ENCODE data around the gene LMO2. TPM values are rescaled to one million over a fixed set of nuclear protein-coding genes. Genes with fewer than 3 reads are reported as not detected.

LMO2 gene
- total and polyA plus RNA-seq, 2 donors (not counting 1 experiment from before 2014, with no cell fraction given) = 6.2 to 10.7 TPM

GRCh38 chr11:33906484-33907186, 14.8 kb upstream of the LMO2 start:
- peaks cover 8 to 9% of the 10 kb centered on the region in 2 donors for H3K4me1 ChIP-seq (ENCODE audit: control insufficient read depth in 2 of 2, insufficient read depth in 2 of 2, low read length in 2 of 2)
- ATAC-seq (ENCODE audit: low read depth) (no peak), DNase-seq (no peak)
- Mint-ChIP-seq H3K4me1 (peaks cover 12% of the 10 kb centered on the region), H3K27ac (no peak overlapping the region), H3K4me3 (peak overlapping the region; percentile 21), H3K9me3 (ENCODE audit: insufficient read depth) (no peaks in the 10 kb centered on the region), H3K27me3 (peaks cover 3% of the 10 kb centered on the region)
- H3K27me3 ChIP-seq (replicated peaks in 1 of 4; ENCODE audit: control extremely low read depth in 1 of 4, control insufficient read depth in 3 of 4, insufficient read depth in 4 of 4, low read length in 3 of 4) = no peaks in the 10 kb centered on the region
- intact Hi-C loops (cut with micrococcal nuclease) = loop anchor here (2.0 to 5.0 kb wide), 2 partner anchors 14 to 36 kb away; no protein-coding TSS in a partner anchor
- H3K4me2 ChIP-seq (replicated peaks; ENCODE audit: low read depth, low read length, poor library complexity, severe bottlenecking) = no peak overlapping the region
- H2AFZ ChIP-seq (ENCODE audit: insufficient read depth, low read depth, low read length, poor library complexity, severe bottlenecking) = no peak overlapping the region
- H3K36me3 ChIP-seq (replicated peaks in 1 of 2; ENCODE audit: control extremely low read depth in 1 of 2, control insufficient read depth in 1 of 2, extremely low read depth in 1 of 2, insufficient read depth in 2 of 2, low read length in 1 of 2) = no peaks in the 10 kb centered on the region
- H3K27ac ChIP-seq (ENCODE audit: low read length in 2 of 2) = no peak overlapping the region
- no peaks in the 10 kb centered on the region for H4K20me1 ChIP-seq (ENCODE audit: control insufficient read depth, insufficient read depth, low read length, poor library complexity, severe bottlenecking)
- POLR2A ChIA-PET = no interaction called here
- no peaks in the 10 kb centered on the region for H3K79me2 ChIP-seq (ENCODE audit: control insufficient read depth, insufficient read depth, low read length)
- no peaks in the 10 kb centered on the region for H3K9me3 ChIP-seq (ENCODE audit: control extremely low read depth in 1 of 3, control insufficient read depth in 2 of 3, insufficient read depth in 1 of 3, low read length in 2 of 3)
- CTCF ChIA-PET = interaction anchor here (1.4 kb wide), 1 partner anchor 48 kb away, joined by 4 read pairs; no protein-coding TSS in a partner anchor
- H3K4me3 ChIP-seq (ENCODE audit: control extremely low read depth in 1 of 5, extremely low read depth in 1 of 5, insufficient read depth in 1 of 5, low read depth in 2 of 5, low read length in 4 of 5) = no peak overlapping the region
- TF ChIP-seq EZH2 (IDR thresholded peaks at IDR 0.05; ENCODE audit: borderline replicate concordance, insufficient read depth, low read depth, low read length, poor library complexity, severe bottlenecking) = no peak
- TF ChIP-seq CTCF (IDR thresholded peaks at IDR 0.05) = no peak
- WGBS (ENCODE audit: insufficient coverage) = 96% methylated on average over 6 of the region's 11 CpGs
- H3K9ac ChIP-seq (ENCODE audit: low read length) = no peak overlapping the region

GRCh38 chr11:33904102-33904501, 12.2 kb upstream of the LMO2 start:
- Mint-ChIP-seq H3K27ac (no peak overlapping the region), H3K4me3 (no peak overlapping the region), H3K9me3 (ENCODE audit: insufficient read depth) (no peaks in the 10 kb centered on the region), H3K4me1 (peaks cover 30% of the 10 kb centered on the region), H3K27me3 (no peaks in the 10 kb centered on the region)
- Histone ChIP-seq H3K9ac (ENCODE audit: low read length) (no peak overlapping the region), H3K27ac (ENCODE audit: low read length in 2 of 2) (no peak overlapping the region), H4K20me1 (ENCODE audit: control insufficient read depth, insufficient read depth, low read length, poor library complexity, severe bottlenecking) (no peaks in the 10 kb centered on the region), H3K36me3 (replicated peaks in 1 of 2; ENCODE audit: control extremely low read depth in 1 of 2, control insufficient read depth in 1 of 2, extremely low read depth in 1 of 2, insufficient read depth in 2 of 2, low read length in 1 of 2) (no peaks in the 10 kb centered on the region), H3K4me1 (ENCODE audit: control insufficient read depth in 2 of 2, insufficient read depth in 2 of 2, low read length in 2 of 2) (peaks cover 25% of the 10 kb centered on the region in 2 donors), H3K4me2 (replicated peaks; ENCODE audit: low read depth, low read length, poor library complexity, severe bottlenecking) (no peak overlapping the region), H3K27me3 (replicated peaks in 1 of 4; ENCODE audit: control extremely low read depth in 1 of 4, control insufficient read depth in 3 of 4, insufficient read depth in 4 of 4, low read length in 3 of 4) (no peaks in the 10 kb centered on the region), H3K9me3 (ENCODE audit: control extremely low read depth in 1 of 3, control insufficient read depth in 2 of 3, insufficient read depth in 1 of 3, low read length in 2 of 3) (no peaks in the 10 kb centered on the region), H2AFZ (ENCODE audit: insufficient read depth, low read depth, low read length, poor library complexity, severe bottlenecking) (no peak overlapping the region), H3K79me2 (ENCODE audit: control insufficient read depth, insufficient read depth, low read length) (peaks cover 5% of the 10 kb centered on the region), H3K4me3 (ENCODE audit: control extremely low read depth in 1 of 5, extremely low read depth in 1 of 5, insufficient read depth in 1 of 5, low read depth in 2 of 5, low read length in 4 of 5) (no peak overlapping the region)
- CTCF ChIA-PET = interaction anchor here (1.0 to 1.2 kb wide), 2 partner anchors 46 to 67 kb away, joined by 3 read pairs; no protein-coding TSS in a partner anchor
- TF ChIP-seq EZH2 (IDR thresholded peaks at IDR 0.05; ENCODE audit: borderline replicate concordance, insufficient read depth, low read depth, low read length, poor library complexity, severe bottlenecking) (no peak), CTCF (IDR thresholded peaks at IDR 0.05) (no peak)
- intact Hi-C loops (cut with micrococcal nuclease) = no loop called here
- WGBS (ENCODE audit: insufficient coverage) = 95% methylated on average over 4 of the region's 5 CpGs
- DNase-seq (no peak), ATAC-seq (ENCODE audit: low read depth) (no peak)
- POLR2A ChIA-PET = no interaction called here
